GM19395 (cell line): ENCODE data around the gene RPS19BP1.

ENCODE experiments used
- ATAC-seq: cut with Tn5 transposase; IDR thresholded peaks from one replicate; pipeline ENCODE4 v1.9.1; 2021; ENCODE audit warnings: mild to moderate bottlenecking, moderate library complexity; ENCODE audit not compliant: unreplicated experiment

RPS19BP1 gene

GRCh38 chr22:39532215-39533073 is at the start of gene RPS19BP1:
Gene RPS19BP1 (minus strand): TSS chr22:39532748. CDS start chr22:39532738, 10 bp downstream.
- ATAC-seq: peak; percentile 76

GRCh38 chr22:39581303-39581702 is 48.8 kb upstream of the RPS19BP1 start:
- ATAC-seq: no peak

GRCh38 chr22:39580795-39581194 is 48.2 kb upstream of the RPS19BP1 start:
- no peak for ATAC-seq

- no peak for ATAC-seq
Measured at GRCh38 chr22:39580006-39580441, 47.5 kb upstream of the RPS19BP1 start.

GRCh38 chr22:39577900-39578299 is 45.4 kb upstream of the RPS19BP1 start:
- no peak for ATAC-seq

GRCh38 chr22:39577366-39577765 is 44.8 kb upstream of the RPS19BP1 start:
- ATAC-seq: no peak

- no peak for ATAC-seq
Measured at GRCh38 chr22:39576027-39576426, 43.5 kb upstream of the RPS19BP1 start.

- no peak for ATAC-seq
Measured at GRCh38 chr22:39575552-39575825, 42.9 kb upstream of the RPS19BP1 start.

- no peak for ATAC-seq
Measured at GRCh38 chr22:39574779-39575551, 42.4 kb upstream of the RPS19BP1 start.

GRCh38 chr22:39571538-39571937 is 39.0 kb upstream of the RPS19BP1 start:
- ATAC-seq: no peak

GRCh38 chr22:39570665-39571064 is 38.1 kb upstream of the RPS19BP1 start, which contains the start of gene CACNA1I:
Gene CACNA1I (plus strand): TSS chr22:39570753. CDS start chr22:39570753, 0 bp downstream.
- no peak for ATAC-seq

- ATAC-seq: no peak
Measured at GRCh38 chr22:39570226-39570625, 37.7 kb upstream of the RPS19BP1 start.

- ATAC-seq: no peak
Measured at GRCh38 chr22:39569066-39569465, 36.5 kb upstream of the RPS19BP1 start.

GRCh38 chr22:39568278-39568981 is 35.9 kb upstream of the RPS19BP1 start:
- ATAC-seq: no peak

- no peak for ATAC-seq
Measured at GRCh38 chr22:39567135-39567946, 34.8 kb upstream of the RPS19BP1 start.

- ATAC-seq: no peak
Measured at GRCh38 chr22:39565414-39565944, 32.9 kb upstream of the RPS19BP1 start.

- no peak for ATAC-seq
Measured at GRCh38 chr22:39563571-39564428, 31.3 kb upstream of the RPS19BP1 start.

- no peak for ATAC-seq
Measured at GRCh38 chr22:39562839-39563489, 30.4 kb upstream of the RPS19BP1 start.

GRCh38 chr22:39560127-39560526 is 27.6 kb upstream of the RPS19BP1 start:
- no peak for ATAC-seq
